C4-2B (cell line): ENCODE measurements around the gene COX7A2.

Experiments used
- CTCF ChIP-seq: fragments of 450-650 bp; conservative IDR thresholded peaks from 2 replicates; pipeline ENCODE4 v1.5.1; 2017; ENCODE audit warnings: mild to moderate bottlenecking
- ZFX ChIP-seq: fragments of 450-650 bp; IDR thresholded peaks from 2 replicates; pipeline ENCODE4 v1.6.1; 2017

- TF ChIP-seq CTCF (peak; percentile 39), ZFX (no peak)
These were observed 34.3 kb downstream of the COX7A2 start for GRCh38 chr6:75209184-75209723.
